HepG2 (cell line): ENCODE data around the gene WFDC13.

Source experiments
- CHD2 ChIP-seq: IDR thresholded peaks from 2 replicates; pipeline ENCODE4 v1.6.1; 2011; ENCODE audit warnings: low read depth, low read length, improper control_type of control experiment
- EZH2 ChIP-seq: conservative IDR thresholded peaks from 2 replicates; pipeline ENCODE4 v1.6.1; 2012; ENCODE audit warnings: mild to moderate bottlenecking, low read depth, low read length, moderate library complexity
- NFRKB ChIP-seq: fragments of 450-650 bp; IDR thresholded peaks from 2 replicates; pipeline ENCODE4 v1.6.1; 2017
- POLR2A ChIP-seq, 2 experiments: IDR thresholded peaks; 2 replicates each; pipeline ENCODE4 v1.6.1; 2011; ENCODE audit warnings: low read depth in 2 of 2, low read length in 2 of 2, mild to moderate bottlenecking in 1 of 2, moderate library complexity in 1 of 2; ENCODE audit not compliant: insufficient read depth in 1 of 2
- RELA ChIP-seq: sonication (generic); formaldehyde crosslinking; IDR thresholded peaks from 2 replicates; pipeline ENCODE4 v1.4.0; 2020; ENCODE audit warnings: missing genetic modification reagents
- SMARCE1 ChIP-seq: fragments of 450-650 bp; IDR thresholded peaks from 2 replicates; pipeline ENCODE4 v1.6.1; 2017; ENCODE audit warnings: borderline replicate concordance
- SRSF9 ChIP-seq: fragments of 200-400 bp; formaldehyde crosslinking; IDR thresholded peaks from 2 replicates; pipeline ENCODE4 v1.6.1; 2018; ENCODE audit warnings: borderline replicate concordance, mild to moderate bottlenecking, low read depth, low read length; ENCODE audit not compliant: insufficient read depth, poor library complexity, severe bottlenecking
- TAF1 ChIP-seq: sonication (generic); formaldehyde crosslinking; IDR thresholded peaks from 2 replicates; pipeline ENCODE4 v1.4.0; 2020; ENCODE audit warnings: missing genetic modification reagents
- TBX3 ChIP-seq: fragments of 450-650 bp; IDR thresholded peaks from 2 replicates; pipeline ENCODE4 v1.6.1; 2017; ENCODE audit warnings: antibody characterized with exemption, mild to moderate bottlenecking, inconsistent platforms, borderline replicate concordance
- TF ChIP-seq, protein P1 (sequence below): sonication (generic); formaldehyde crosslinking; IDR thresholded peaks from 2 replicates; pipeline ENCODE4 v1.5.1; 2020; ENCODE audit warnings: missing genetic modification reagents, mild to moderate bottlenecking, borderline replicate concordance
- TF ChIP-seq, protein P2 (sequence below): sonication (generic); formaldehyde crosslinking; IDR thresholded peaks from 2 replicates; pipeline ENCODE4 v1.5.0; 2020; ENCODE audit warnings: mild to moderate bottlenecking, missing genetic modification reagents, moderate library complexity
- TF ChIP-seq, protein P3 (sequence below): sonication (generic); formaldehyde crosslinking; IDR thresholded peaks from 2 replicates; pipeline ENCODE4 v1.4.0; 2020; ENCODE audit warnings: mild to moderate bottlenecking, missing genetic modification reagents

DNA sequence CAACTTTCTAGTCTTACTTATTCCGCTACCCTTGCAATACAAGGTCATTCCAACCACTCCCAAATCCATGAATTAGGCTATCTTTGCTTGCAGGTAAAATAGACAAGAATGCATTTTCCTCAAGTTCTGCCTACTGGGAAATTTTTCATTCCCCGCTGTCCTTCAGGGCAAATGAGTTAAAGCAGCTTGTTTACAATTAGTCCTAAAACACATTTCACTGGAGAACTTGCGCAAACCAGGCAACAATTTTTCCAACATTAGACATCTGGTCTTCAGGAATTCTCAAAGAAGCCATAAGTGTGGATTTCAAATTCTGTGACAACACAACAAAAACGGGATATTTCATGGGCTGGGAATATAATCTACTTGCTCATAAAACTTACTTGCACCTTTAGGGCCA is 40.8 kb downstream of the WFDC13 start:
- TF ChIP-seq RELA (CRISPR knock-in tag) (no peak), SMARCE1 (no peak), TBX3 (no peak), POLR2A (IDR thresholded peaks at IDR 0.05; ENCODE audit: insufficient read depth in 1 of 2, low read depth in 2 of 2, low read length in 2 of 2) (no peak), SRSF9 (no peak), NFRKB (no peak), EZH2 (no peak), CHD2 (no peak), TAF1 (no peak)
- TF ChIP-seq, protein P1, sequence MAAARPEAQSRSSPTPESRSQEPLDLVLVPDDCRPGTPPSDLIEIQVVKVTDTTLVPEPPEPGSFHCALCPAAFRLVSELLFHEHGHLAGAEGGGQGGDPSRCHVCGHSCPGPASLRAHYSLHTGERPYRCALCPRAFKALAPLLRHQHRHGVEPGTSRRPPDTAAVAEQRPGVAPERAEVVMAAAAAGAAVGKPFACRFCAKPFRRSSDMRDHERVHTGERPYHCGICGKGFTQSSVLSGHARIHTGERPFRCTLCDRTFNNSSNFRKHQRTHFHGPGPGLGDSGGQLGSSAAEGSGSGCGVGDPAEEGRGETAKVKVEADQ (CRISPR knock-in tag): no peak
- TF ChIP-seq, protein P2, sequence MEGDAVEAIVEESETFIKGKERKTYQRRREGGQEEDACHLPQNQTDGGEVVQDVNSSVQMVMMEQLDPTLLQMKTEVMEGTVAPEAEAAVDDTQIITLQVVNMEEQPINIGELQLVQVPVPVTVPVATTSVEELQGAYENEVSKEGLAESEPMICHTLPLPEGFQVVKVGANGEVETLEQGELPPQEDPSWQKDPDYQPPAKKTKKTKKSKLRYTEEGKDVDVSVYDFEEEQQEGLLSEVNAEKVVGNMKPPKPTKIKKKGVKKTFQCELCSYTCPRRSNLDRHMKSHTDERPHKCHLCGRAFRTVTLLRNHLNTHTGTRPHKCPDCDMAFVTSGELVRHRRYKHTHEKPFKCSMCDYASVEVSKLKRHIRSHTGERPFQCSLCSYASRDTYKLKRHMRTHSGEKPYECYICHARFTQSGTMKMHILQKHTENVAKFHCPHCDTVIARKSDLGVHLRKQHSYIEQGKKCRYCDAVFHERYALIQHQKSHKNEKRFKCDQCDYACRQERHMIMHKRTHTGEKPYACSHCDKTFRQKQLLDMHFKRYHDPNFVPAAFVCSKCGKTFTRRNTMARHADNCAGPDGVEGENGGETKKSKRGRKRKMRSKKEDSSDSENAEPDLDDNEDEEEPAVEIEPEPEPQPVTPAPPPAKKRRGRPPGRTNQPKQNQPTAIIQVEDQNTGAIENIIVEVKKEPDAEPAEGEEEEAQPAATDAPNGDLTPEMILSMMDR: no peak
- TF ChIP-seq, protein P3, sequence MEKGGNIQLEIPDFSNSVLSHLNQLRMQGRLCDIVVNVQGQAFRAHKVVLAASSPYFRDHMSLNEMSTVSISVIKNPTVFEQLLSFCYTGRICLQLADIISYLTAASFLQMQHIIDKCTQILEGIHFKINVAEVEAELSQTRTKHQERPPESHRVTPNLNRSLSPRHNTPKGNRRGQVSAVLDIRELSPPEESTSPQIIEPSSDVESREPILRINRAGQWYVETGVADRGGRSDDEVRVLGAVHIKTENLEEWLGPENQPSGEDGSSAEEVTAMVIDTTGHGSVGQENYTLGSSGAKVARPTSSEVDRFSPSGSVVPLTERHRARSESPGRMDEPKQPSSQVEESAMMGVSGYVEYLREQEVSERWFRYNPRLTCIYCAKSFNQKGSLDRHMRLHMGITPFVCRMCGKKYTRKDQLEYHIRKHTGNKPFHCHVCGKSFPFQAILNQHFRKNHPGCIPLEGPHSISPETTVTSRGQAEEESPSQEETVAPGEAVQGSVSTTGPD: no peak
